KBM-7 (cell line): ENCODE data around the gene TMEM191B.
"Not testable (repeated sequence)": the region's sequence is repeated elsewhere in the genome, so short reads cannot be mapped to it uniquely, and the experiment has no call there.

Experiments used
- DNase-seq: peaks from one replicate; pipeline ENCODE4 v3.0.0-alpha.2; 2015
- in situ Hi-C: fragments of 300-500 bp; cut with MboI; formaldehyde crosslinking; loops from 2 replicates; pipeline ENCODE4 v1.14.3; 2020; ENCODE audit warnings: low sequenced_read_pairs, low pct_unique_long_range_greater_than_20kb, mixed read lengths

The TMEM191B gene

GRCh38 chr22:18527752-18528596 lies at the start of gene TMEM191B:
TMEM191B (plus strand) TSS chr22:18527802; CDS start chr22:18527981, 179 bp downstream.
- DNase-seq, in situ Hi-C loops: not testable (repeated sequence)

- DNase-seq, in situ Hi-C loops: not testable (repeated sequence)
These were observed 31.4 kb upstream of the TMEM191B start for GRCh38 chr22:18496227-18496626.

- in situ Hi-C loops, DNase-seq: not testable (repeated sequence)
These were observed 16.3 kb upstream of the TMEM191B start for GRCh38 chr22:18511327-18511726.

- in situ Hi-C loops, result not testable (repeated sequence)
These were observed 15.2 kb upstream of the TMEM191B start for GRCh38 chr22:18512378-18512777.

GRCh38 chr22:18513454-18513853 lies 14.1 kb upstream of the TMEM191B start:
- DNase-seq, in situ Hi-C loops: not testable (repeated sequence)

More at GRCh38 chr22:18512378-18512777, 15.2 kb upstream of the TMEM191B start:
- not testable (repeated sequence) for DNase-seq

GRCh38 chr22:18518061-18518460 lies 9.5 kb upstream of the TMEM191B start, which contains the start of gene GGTLC3:
GGTLC3 (minus strand) TSS chr22:18518161; CDS start chr22:18517897, 264 bp downstream.
- in situ Hi-C loops, result not testable (repeated sequence)

GRCh38 chr22:18522762-18523161 lies 4.8 kb upstream of the TMEM191B start:
- in situ Hi-C loops, result not testable (repeated sequence)

More at GRCh38 chr22:18518061-18518460, 9.5 kb upstream of the TMEM191B start, which contains the start of gene GGTLC3:
- DNase-seq, result not testable (repeated sequence)

GRCh38 chr22:18523328-18523727 lies 4.3 kb upstream of the TMEM191B start:
- in situ Hi-C loops, DNase-seq: not testable (repeated sequence)

More at GRCh38 chr22:18522762-18523161, 4.8 kb upstream of the TMEM191B start:
- not testable (repeated sequence) for DNase-seq

GRCh38 chr22:18528597-18529415 lies 1.2 kb downstream of the TMEM191B start:
- DNase-seq, in situ Hi-C loops: not testable (repeated sequence)

GRCh38 chr22:18529416-18530145 lies 2.0 kb downstream of the TMEM191B start:
- in situ Hi-C loops, DNase-seq: not testable (repeated sequence)

- in situ Hi-C loops, DNase-seq: not testable (repeated sequence)
These were observed 6.0 kb downstream of the TMEM191B start for GRCh38 chr22:18533633-18534032.

GRCh38 chr22:18534315-18534714 lies 6.7 kb downstream of the TMEM191B start:
- DNase-seq, in situ Hi-C loops: not testable (repeated sequence)

GRCh38 chr22:18539994-18540393 lies 12.4 kb downstream of the TMEM191B start:
- DNase-seq, in situ Hi-C loops: not testable (repeated sequence)

GRCh38 chr22:18543400-18543799 lies 15.8 kb downstream of the TMEM191B start:
- in situ Hi-C loops, DNase-seq: not testable (repeated sequence)

- in situ Hi-C loops, DNase-seq: not testable (repeated sequence)
These were observed 17.0 kb downstream of the TMEM191B start for GRCh38 chr22:18544615-18545014.

- in situ Hi-C loops, DNase-seq: not testable (repeated sequence)
These were observed 22.0 kb downstream of the TMEM191B start for GRCh38 chr22:18549458-18550179.

GRCh38 chr22:18551046-18551445 lies 23.4 kb downstream of the TMEM191B start:
- in situ Hi-C loops, DNase-seq: not testable (repeated sequence)
